Left lobe of liver (tissue), 2 donors: ENCODE results near the gene DLX3. TPM values are rescaled to one million over a fixed set of nuclear protein-coding genes. Genes with fewer than 3 reads are reported as not detected.
A peak's percentile ranks its signal among the peaks of the same experiment; 100 is the strongest.
"Not testable (repeated sequence)": the region's sequence is repeated elsewhere in the genome, so short reads cannot be mapped to it uniquely, and the experiment has no call there.

ENCODE experiments used
- ATAC-seq: fragments of 200-7000 bp; cut with Tn5 transposase; one replicate; pipeline ENCODE4 v1.9.1; 2020; ENCODE audit warnings: mild to moderate bottlenecking, moderate library complexity
- DNase-seq: peaks from one replicate; pipeline ENCODE4 v3.0.0-alpha.2; 2020; ENCODE audit warnings: low spot score
- total RNA-seq: library from RNA; stranded (reverse); gene quantifications from one replicate; pipeline ENCODE4 v1.2.1, GENCODE V29; 2021
- donor health status: DM: no; HTN: no; CAD: no; lungs with moderate emphysema.
- donor health status: DM: no; HTN: yes; CAD: no.

Gene DLX3
- total RNA-seq, result not detected

GRCh38 chr17:49995055-49995738 is at the start of gene DLX3:
TSS of gene DLX3 (minus strand) at chr17:49995224. CDS start at chr17:49994998, 226 bp downstream.
- peak; percentile 9 for ATAC-seq
- no peak for DNase-seq

GRCh38 chr17:50044483-50044882 is 49.5 kb upstream of the DLX3 start:
- no peak for ATAC-seq
- no peak for DNase-seq

- no peak for DNase-seq
- ATAC-seq, result peak; percentile 37
These were observed 48.5 kb upstream of the DLX3 start for GRCh38 chr17:50043290-50044148.

GRCh38 chr17:50042211-50042610 is 47.2 kb upstream of the DLX3 start:
- DNase-seq, result no peak

GRCh38 chr17:50040496-50040895 is 45.5 kb upstream of the DLX3 start:
- not testable (repeated sequence) for DNase-seq, ATAC-seq

More at GRCh38 chr17:50042211-50042610, 47.2 kb upstream of the DLX3 start:
- no peak for ATAC-seq

- peak; percentile 28 for DNase-seq
- no peak for ATAC-seq
These were observed 44.0 kb upstream of the DLX3 start for GRCh38 chr17:50039058-50039457.

- ATAC-seq (peak; percentile 63), DNase-seq (no peak)
These were observed 42.5 kb upstream of the DLX3 start for GRCh38 chr17:50037321-50038107.

- peak; percentile 21 for ATAC-seq
- no peak for DNase-seq
These were observed 41.6 kb upstream of the DLX3 start for GRCh38 chr17:50036455-50037261.

- DNase-seq (no peak), ATAC-seq (no peak)
These were observed 40.9 kb upstream of the DLX3 start for GRCh38 chr17:50035945-50036344.

GRCh38 chr17:50035421-50035879 is 40.4 kb upstream of the DLX3 start:
- no peak for DNase-seq
- ATAC-seq, result no peak

- ATAC-seq (no peak), DNase-seq (no peak)
These were observed 39.7 kb upstream of the DLX3 start for GRCh38 chr17:50034498-50035364.

- DNase-seq, result no peak
These were observed 38.3 kb upstream of the DLX3 start for GRCh38 chr17:50033316-50033715.

GRCh38 chr17:50029185-50029584 is 34.2 kb upstream of the DLX3 start:
- DNase-seq, result no peak
- ATAC-seq, result no peak

More at GRCh38 chr17:50033316-50033715, 38.3 kb upstream of the DLX3 start:
- ATAC-seq, result no peak

- DNase-seq, result no peak
These were observed 33.7 kb upstream of the DLX3 start for GRCh38 chr17:50028736-50029120.

GRCh38 chr17:50027881-50028735 is 33.1 kb upstream of the DLX3 start:
- DNase-seq, result no peak
- no peak for ATAC-seq

More at GRCh38 chr17:50028736-50029120, 33.7 kb upstream of the DLX3 start:
- ATAC-seq, result no peak

- DNase-seq (no peak), ATAC-seq (peak; percentile 51)
These were observed 32.3 kb upstream of the DLX3 start for GRCh38 chr17:50027172-50027880.

GRCh38 chr17:50026837-50027171 is 31.8 kb upstream of the DLX3 start:
- ATAC-seq, result peak; percentile 96

More at GRCh38 chr17:50026837-50027171, 31.8 kb upstream of the DLX3 start:
- DNase-seq, result peak; percentile 78
